ENCODE data around the gene ALK.

DNA sequence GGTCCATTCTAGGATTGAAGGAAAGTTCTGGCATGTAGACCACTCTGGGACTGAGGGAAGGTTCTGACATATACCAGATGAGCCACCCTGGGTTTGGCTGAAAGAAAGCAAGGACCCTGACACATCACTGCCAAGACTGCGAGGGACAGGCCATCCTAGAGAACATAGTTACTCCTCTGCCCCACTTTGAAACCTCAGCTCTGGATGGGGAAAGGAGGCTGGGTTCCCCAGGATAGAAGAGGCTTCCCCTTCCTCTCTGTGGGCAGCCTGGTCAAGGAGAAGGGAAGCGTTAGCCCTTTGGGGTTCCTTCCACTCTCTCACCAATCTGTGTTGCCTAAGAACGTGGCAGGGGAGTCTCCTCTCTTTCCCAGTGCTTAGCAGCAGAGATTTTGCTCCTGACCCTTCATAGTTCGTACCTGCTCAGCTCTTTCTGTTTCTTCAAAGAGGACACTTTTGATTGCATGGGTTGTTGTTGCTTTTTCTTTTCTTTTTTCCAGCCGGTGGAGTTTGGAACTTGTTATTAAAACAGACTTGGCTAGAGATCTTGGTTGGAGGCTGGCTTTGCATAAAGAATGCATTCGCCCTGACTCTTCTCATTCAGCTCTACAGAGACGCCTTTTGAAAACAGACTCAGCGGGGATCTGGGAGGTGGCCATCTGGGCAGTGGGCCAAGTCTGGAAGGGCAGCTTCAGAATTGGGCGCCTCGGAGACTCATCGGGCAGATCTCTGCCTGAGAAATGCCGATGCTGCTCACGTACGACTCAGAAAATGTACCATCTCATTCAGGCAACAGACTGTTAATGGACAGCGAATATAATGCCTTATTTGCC lies 640.1 kb downstream of the ALK start:
- TF ChIP-seq, protein P1, sequence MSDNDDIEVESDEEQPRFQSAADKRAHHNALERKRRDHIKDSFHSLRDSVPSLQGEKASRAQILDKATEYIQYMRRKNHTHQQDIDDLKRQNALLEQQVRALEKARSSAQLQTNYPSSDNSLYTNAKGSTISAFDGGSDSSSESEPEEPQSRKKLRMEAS (IDR thresholded peaks at IDR 0.05), result no peak
- TF ChIP-seq PHF8 (IDR thresholded peaks at IDR 0.05; ENCODE audit: borderline replicate concordance, low read depth), result no peak

All from A549 (cell line).